RCC 7860 (cell line): ENCODE data around the gene PI4K2A.
A peak's percentile ranks its signal among the peaks of the same experiment; 100 is the strongest.
"Not testable (repeated sequence)": the region's sequence is repeated elsewhere in the genome, so short reads cannot be mapped to it uniquely, and the experiment has no call there.

Source experiments
- DNase-seq: peaks from one replicate; pipeline ENCODE4 v3.0.0-alpha.2; 2015; ENCODE audit warnings: low spot score
- FAIRE-seq: peaks from 2 replicates; lab custom pipeline; 2012; peaks lifted over from hg19 to GRCh38; lab: Jason Lieb, UNC

Gene PI4K2A

GRCh38 chr10:97669571-97669970 is 29.1 kb downstream of the PI4K2A start:
- no peak for FAIRE-seq

GRCh38 chr10:97673736-97674525 is 33.5 kb downstream of the PI4K2A start:
- peak; percentile 62 for DNase-seq

More at GRCh38 chr10:97669571-97669970, 29.1 kb downstream of the PI4K2A start:
- DNase-seq: no peak

GRCh38 chr10:97675222-97675621 is 34.8 kb downstream of the PI4K2A start:
- DNase-seq (no peak), FAIRE-seq (no peak)

More at GRCh38 chr10:97673736-97674525, 33.5 kb downstream of the PI4K2A start:
- FAIRE-seq: peak; percentile 50

GRCh38 chr10:97676770-97677581 is 36.5 kb downstream of the PI4K2A start:
- FAIRE-seq (no peak), DNase-seq (peak; percentile 26)

GRCh38 chr10:97679594-97679993 is 39.1 kb downstream of the PI4K2A start:
- FAIRE-seq (no peak), DNase-seq (no peak)

- no peak for FAIRE-seq
Measured at GRCh38 chr10:97682042-97682441, 41.6 kb downstream of the PI4K2A start.

GRCh38 chr10:97683556-97684367 is 43.3 kb downstream of the PI4K2A start:
- FAIRE-seq: no peak
- DNase-seq: peak; percentile 48

More at GRCh38 chr10:97682042-97682441, 41.6 kb downstream of the PI4K2A start:
- DNase-seq: no peak

- not testable (repeated sequence) for FAIRE-seq, DNase-seq
Measured at GRCh38 chr10:97684368-97684713, 43.9 kb downstream of the PI4K2A start.

- DNase-seq: no peak
- FAIRE-seq: no peak
Measured at GRCh38 chr10:97684866-97685394, 44.5 kb downstream of the PI4K2A start.

- DNase-seq (no peak), FAIRE-seq (no peak)
Measured at GRCh38 chr10:97685395-97685958, 45.0 kb downstream of the PI4K2A start.

- DNase-seq: no peak
- FAIRE-seq: no peak
Measured at GRCh38 chr10:97686301-97686961, 46.0 kb downstream of the PI4K2A start.

- DNase-seq: peak; percentile 93
- FAIRE-seq: peak; percentile 28
Measured at GRCh38 chr10:97686962-97687784, 46.7 kb downstream of the PI4K2A start, which contains the start of gene AVPI1. AVPI1 (minus strand) TSS chr10:97687241; CDS start chr10:97679905, 7,336 bp downstream.

GRCh38 chr10:97687785-97688781 is 47.6 kb downstream of the PI4K2A start:
- FAIRE-seq: no peak

GRCh38 chr10:97689559-97690020 is 49.1 kb downstream of the PI4K2A start:
- FAIRE-seq: peak; percentile 85
- peak; percentile 94 for DNase-seq

More at GRCh38 chr10:97687785-97688781, 47.6 kb downstream of the PI4K2A start:
- DNase-seq: no peak

GRCh38 chr10:97690133-97690532 is 49.7 kb downstream of the PI4K2A start:
- DNase-seq: no peak
- FAIRE-seq: no peak

GRCh38 chr10:97698072-97698655 is 57.7 kb downstream of the PI4K2A start:
- FAIRE-seq, DNase-seq: not testable (repeated sequence)
